GM11168 (cell line): ENCODE data around the gene SP140.

ENCODE experiments used
- in situ Hi-C: fragments of 300-500 bp; cut with MboI; formaldehyde crosslinking; loops from one replicate; pipeline ENCODE4 v1.12.0; 2022; ENCODE audit warnings: low sequenced_read_pairs; ENCODE audit not compliant: unreplicated experiment

Gene SP140

GRCh38 chr2:230347659-230348305, 122.2 kb downstream of the SP140 start:
- in situ Hi-C loops: no loop called here

GRCh38 chr2:230348787-230349186, 123.3 kb downstream of the SP140 start:
- in situ Hi-C loops: no loop called here

- in situ Hi-C loops: no loop called here
Measured at GRCh38 chr2:230356084-230356483, 130.5 kb downstream of the SP140 start.

GRCh38 chr2:230358305-230358704, 132.8 kb downstream of the SP140 start:
- in situ Hi-C loops: no loop called here

GRCh38 chr2:230360028-230360427, 134.5 kb downstream of the SP140 start:
- in situ Hi-C loops: no loop called here

- in situ Hi-C loops: no loop called here
Measured at GRCh38 chr2:230362030-230362691, 136.6 kb downstream of the SP140 start.
